G401.6 (cell line): ENCODE results near the gene ERC2.
A peak's percentile ranks its signal among the peaks of the same experiment; 100 is the strongest.

Experiments used
- FAIRE-seq: peaks from 2 replicates; lab custom pipeline; 2012; peaks lifted over from hg19 to GRCh38; lab: Jason Lieb, UNC

ERC2 gene

DNA sequence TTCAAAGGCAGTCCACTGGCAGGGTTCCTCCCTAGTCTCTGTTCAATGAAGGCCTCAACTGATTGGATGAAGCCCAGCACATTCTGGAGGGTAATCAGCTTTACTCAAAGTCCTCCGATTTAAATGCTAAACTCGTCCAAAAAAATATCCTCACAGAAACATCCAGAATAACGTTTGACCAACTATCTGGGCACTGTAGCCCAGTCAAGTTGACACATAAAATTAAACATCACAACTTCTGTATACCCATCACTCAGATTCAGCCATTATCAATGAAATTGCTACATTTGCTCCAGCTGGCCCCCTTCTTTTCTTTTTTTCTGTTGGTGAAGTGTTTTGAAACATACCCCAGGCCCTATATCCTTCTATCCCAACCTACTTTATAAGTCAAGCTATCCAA lies 916.6 kb downstream of the ERC2 start:
- no peak for FAIRE-seq

DNA sequence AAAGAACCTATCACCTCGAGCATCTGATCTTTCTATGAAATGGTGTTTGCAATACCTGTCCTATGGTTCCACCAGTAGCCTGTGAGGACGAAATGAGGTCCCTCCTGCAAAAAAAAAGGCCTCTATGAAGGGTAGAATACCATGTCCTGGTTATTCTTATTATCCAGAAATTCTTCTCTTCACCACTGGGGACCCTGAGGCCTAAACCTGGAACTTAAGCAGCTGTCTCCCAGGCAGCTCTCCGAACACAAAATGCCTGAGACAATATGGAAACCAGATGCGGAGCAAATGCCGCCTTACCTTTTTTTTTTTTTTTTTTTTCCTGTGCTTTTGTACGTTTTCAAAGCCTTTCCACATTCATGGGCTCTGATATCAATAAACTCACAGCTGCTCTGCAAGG lies 919.1 kb downstream of the ERC2 start:
- peak; percentile 36 for FAIRE-seq

DNA sequence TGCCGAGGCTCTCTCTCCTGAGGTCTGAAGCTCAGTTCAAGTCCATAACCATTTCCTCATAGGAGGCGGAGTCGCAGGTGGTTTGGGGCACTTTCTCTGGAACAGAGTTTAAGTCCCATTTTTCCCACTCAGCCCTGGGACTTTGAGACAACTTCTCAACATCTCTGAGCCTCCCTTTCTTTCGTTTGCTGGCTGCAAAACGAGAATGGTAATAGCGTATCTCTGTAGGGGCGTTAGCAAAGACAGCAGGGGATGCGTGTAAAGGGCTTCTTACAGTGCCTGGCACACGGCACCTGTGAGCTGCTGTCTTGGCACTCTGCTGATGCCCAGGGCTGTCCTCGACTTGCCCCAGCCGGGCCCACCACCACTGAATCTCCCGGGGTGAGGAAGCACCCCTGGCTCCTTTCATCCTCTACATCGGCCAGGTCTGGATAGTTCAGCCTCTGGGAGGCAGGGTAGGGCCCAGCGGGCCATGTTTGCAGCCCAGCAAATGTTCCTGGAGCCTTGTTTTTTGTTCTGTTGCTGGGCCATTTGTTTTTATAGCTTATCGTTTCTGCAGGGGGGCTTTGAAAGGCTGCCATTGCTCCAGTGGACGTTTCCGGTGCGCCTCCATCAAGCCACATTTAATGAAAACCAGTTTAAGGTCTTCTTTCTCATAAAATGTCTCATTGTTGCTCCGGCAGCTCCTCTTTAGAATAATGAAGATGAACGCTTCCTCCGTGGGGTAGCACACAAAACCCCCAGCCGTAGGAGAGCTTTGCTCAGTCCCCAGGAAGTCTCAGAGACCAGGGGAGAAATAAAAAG lies 921.2 kb downstream of the ERC2 start:
- FAIRE-seq, result no peak

DNA sequence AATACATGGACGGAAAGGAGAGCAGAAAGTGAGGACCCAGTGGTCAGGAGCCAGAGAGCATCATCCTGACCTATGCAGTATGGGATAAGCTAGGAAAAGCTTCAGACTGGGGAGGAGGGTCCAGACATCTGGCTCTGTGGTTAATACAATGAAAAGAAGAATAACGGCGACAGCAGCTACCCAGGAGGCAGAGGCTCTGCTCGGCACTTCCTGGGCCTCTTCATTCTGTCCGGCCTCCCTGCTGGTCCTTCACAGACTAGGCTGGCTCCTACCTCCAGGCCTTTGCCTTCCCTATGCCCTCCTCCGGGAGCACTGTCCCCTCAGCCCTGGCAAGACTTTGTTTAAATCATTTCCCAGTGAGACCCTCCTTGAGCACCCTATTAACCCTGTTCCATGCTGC lies 922.3 kb downstream of the ERC2 start:
- FAIRE-seq, result no peak

DNA sequence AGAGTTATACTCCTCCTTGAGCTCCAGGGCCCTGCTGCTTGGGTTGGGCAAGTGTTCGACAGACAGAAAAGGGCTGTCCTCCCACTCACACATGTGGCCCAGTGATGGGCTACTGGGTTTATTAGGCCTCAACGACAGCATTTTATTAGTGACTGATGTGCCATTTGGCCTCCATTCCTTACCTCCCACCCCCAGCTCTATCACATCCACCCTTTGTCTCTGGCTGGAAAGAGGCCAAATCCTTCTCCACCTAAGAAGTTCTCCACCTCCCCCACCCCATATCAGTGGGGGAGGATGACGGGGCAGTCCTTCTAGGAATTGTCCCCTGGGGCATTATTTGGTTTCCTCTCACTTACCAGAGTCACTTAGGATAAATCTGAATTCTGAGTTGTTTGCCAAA lies 924.0 kb downstream of the ERC2 start:
- no peak for FAIRE-seq

DNA sequence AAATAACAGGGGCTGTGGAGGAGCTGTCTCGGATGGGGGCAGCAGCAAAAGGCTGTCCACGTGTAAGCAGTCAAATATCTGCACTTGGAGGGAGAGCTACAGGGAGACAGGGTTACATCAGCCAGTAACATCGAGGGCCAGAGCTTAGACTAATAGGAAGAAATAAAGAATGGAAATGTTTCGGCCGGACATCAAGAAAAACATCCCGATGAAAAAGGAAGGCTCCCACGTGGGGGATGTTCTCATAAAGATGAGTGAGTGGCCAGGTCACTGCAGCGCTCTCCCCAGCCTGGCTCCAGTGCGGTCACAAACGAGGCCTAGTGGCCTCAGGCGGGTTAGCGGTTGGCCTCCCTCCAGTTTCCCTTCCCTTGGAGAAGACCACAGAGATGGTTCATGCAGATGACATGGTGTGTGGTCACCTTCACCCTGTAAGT lies 925.1 kb downstream of the ERC2 start:
- no peak for FAIRE-seq

DNA sequence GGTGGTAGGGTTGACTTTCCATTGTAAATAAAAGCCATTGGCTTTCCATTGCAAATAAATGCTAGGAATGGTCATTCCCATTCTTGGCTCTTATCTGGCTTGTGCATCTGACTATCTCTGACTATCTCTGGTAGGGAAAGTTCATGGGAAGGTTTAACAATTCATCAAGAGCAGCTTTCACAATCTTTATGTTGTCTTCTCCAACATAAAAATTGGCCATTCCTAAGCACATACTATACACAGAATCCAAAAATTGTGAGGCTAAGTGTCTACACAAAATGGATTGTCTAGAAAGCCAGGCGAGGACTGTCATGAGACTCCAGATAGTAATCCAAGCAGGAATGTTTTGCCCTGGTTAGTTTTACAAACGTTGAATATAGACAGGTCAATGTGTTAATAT lies 926.8 kb downstream of the ERC2 start:
- no peak for FAIRE-seq

DNA sequence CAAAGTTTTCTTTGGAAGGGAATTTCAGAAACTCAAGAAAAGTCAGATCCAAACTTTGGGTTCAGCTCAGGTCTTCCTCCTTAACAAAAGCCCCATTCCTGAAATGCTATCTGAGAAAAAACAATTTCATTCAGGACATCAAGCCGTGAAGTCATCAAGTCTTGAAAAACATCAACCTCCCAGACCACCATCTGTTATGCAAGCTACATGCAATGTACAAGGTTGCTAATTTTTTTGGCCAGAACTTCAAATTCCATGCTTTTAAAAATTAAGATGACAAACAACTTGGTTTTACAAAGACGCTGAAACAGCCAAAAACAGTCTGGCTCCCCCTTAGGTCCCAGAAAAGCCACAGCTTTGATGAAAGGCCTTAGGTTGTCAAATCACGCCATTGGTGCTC lies 927.3 kb downstream of the ERC2 start:
- FAIRE-seq, result no peak

DNA sequence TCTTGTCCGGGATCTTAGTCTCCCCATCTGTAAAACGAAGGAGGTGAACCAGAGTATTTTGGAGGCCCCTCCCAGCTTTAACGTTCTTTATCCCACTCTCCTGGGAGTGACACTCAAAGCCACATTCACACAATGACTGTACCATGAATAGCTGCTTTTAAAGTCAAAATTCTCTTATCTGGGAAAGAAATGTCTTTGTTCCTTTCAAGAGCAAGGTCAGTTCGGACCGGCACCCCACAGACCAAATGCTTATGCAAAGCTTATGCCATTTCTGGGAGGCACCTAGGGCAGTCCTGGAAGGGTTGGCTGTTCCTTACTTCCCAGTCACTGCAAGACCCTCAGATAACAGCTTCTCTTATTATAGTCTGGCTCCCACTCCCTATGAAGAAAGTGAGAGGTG lies 927.7 kb downstream of the ERC2 start:
- FAIRE-seq, result no peak

DNA sequence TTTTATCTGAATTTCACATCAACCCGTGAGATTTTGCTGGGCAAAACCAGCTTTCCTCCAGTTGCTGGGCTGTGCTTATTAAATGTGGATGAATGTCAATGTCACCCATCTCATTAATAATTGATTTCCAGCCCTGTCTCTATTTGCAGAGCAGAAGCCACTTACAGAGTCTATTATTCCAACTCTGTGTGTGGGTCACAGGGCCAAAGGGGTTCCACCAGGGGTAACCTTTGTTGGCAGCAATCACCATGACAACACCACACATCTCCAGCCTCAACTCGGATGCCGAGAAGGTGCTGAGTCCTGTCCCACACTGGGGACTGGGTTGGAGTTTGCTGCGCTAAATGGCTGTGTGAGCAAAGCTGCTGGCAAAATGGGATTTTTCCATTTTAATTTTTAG lies 930.1 kb downstream of the ERC2 start:
- FAIRE-seq, result no peak

DNA sequence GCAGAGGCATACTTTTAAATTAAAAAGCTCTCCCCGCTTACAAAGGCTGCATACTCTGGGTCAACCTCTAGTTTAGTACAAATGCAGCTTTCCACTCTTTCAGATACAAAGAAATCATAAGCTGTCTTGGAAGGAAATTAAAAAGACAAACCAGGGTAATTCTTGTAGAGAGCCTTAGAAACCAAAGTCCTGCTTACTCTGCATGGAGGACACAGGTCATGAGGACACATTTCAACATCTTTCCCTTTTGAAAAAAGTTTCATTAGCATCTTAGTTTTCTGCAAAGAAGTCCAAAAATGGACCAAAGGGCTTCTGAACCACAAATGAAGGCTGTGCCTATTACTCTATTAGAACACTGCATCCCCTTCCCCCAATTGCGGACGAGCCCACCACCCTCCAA lies 930.7 kb downstream of the ERC2 start:
- no peak for FAIRE-seq

DNA sequence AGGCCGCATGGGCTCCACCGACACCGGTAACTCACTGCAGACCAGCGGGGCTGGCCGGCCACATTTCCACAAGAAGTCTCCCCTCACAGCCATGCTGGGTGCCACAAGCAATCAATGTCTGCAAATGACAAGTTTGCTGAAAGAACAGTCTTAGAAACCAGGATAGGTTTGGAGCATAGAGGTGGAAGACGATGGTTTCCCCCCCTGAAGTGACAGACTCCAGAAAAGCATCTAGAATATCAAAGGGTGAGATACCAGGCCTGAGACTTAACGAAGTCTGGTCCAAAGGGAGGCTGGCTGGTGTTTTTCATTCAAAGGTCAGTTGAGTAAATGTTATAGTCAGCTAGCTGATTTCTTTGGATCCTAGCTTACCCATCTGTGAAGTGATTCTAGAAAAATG lies 931.1 kb downstream of the ERC2 start:
- no peak for FAIRE-seq

DNA sequence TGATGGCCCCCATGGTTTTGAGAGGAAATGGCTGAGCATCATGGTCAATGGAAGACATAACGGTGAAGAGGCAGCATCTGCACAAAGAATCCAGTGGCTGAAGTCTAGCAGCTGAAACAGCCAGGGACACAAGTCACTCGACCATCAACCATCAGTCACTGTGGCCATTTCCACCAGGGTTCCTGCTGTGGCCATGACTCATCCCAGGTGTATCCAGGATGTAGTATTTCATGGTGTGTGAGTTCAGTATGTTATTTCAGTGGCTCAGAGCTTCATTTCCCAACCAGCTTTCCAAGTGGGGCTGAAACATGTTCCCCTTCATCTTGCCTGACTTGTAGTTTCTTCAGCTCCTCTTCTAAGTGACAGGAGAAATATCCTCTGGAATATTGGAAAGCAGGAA lies 933.4 kb downstream of the ERC2 start:
- FAIRE-seq, result no peak

DNA sequence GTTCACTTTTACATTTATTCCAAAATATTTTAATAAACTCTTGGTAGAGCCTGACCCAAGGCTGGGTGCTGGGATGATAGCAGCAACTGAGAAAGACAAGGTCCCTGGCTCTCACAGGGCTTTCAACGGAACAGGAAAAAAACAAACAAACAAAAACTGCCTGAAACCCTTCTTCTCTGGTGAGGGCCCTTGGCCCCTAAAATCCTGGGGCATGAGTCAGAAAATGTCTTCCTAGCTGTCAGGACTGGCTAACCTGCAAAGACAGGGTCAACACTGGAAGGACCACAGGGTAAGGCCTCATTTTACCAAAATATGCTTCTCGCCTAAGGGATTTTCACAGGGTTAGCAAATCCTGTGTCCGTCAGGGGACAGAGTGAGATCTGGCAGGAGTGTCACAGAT lies 935.5 kb downstream of the ERC2 start:
- FAIRE-seq, result no peak

DNA sequence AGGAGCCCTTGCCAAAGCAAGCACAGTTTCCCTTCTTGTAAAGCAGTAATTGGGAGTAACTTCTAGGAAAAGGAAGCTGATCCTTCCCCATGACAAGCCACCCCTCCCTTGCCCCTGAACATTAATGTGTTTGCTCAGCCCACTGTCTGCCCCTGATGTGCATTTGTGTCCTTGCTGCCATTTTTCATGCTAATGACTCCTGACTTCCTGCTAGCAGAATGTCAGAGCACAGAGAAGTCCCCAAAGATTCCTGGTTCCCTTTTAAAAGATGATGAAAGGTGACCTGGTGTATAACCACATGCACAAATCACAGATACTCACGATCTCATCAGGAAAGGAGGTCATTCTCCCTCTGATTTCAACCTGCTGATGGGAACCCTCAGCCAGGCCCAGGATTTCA lies 936.9 kb downstream of the ERC2 start:
- FAIRE-seq, result no peak

DNA sequence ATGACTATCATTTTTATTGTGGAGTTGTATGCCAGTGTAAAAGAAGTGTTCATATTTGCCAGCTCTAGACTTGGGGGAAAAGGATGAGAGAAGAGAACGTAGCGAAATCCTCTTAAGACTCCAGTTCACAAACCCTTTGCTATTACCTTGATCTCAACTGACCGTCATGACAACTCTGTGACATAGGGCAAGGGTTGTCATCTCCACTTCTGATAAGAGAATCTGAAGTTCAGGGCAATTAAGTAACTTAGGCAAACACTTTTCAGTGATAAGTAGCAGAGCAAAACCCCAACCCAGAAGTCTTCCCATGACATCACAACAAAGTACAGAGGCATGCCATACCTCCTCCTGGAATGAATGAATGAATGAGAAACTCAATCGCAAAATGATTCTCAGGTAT lies 940.9 kb downstream of the ERC2 start:
- no peak for FAIRE-seq

DNA sequence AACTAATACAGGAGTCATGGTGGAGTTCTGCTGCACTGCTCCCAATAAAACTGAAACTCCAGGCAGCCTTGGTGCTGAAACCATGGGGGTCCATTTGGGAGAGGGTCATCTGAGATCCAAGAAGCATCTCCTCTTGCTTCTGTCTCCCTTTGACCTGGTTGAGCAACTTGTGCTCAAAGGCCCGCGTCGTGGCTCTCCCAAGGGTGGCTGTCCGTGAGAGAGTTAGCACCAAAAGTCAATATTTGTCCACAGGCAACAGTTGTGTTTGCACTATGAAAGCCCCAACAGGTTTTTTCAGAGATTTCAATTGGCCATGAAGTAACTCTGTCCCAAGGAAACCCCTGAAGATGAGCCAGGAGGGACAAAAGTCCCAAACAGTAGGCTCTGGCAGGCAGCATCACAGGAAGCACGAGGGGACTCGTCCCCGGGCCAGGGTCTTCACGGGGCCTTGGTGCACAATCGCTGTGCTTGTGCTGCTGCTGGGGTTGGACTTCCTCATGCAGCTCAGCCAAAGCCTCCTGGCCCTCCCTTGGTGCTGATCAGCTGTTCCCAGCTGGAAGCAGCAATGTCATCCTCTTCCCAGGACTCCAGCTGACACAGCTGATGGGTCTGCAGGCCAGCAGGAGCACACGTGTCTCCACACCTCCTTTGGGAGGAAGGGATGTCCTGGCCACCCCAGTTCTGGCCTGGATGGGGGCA lies 941.8 kb downstream of the ERC2 start:
- FAIRE-seq, result no peak

DNA sequence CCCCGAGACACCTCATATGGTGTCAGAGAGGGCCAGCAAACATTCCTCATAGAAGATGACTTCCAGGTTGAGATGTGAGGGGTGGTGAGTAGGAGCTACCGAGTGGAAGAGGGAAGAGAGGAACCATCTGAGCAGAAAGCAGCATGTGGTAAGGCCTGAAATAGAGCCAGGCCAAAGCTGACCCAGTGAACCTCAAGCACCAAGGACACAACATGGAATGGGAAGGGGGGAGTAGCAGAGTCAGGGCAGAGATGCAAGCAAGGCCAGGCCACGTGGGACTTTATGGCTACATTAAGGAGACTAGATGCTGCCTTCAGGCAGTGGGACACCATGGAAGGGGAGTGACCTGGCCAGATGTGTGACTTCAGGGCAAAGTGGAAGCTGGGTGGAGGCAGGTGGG lies 942.8 kb downstream of the ERC2 start:
- FAIRE-seq, result no peak

DNA sequence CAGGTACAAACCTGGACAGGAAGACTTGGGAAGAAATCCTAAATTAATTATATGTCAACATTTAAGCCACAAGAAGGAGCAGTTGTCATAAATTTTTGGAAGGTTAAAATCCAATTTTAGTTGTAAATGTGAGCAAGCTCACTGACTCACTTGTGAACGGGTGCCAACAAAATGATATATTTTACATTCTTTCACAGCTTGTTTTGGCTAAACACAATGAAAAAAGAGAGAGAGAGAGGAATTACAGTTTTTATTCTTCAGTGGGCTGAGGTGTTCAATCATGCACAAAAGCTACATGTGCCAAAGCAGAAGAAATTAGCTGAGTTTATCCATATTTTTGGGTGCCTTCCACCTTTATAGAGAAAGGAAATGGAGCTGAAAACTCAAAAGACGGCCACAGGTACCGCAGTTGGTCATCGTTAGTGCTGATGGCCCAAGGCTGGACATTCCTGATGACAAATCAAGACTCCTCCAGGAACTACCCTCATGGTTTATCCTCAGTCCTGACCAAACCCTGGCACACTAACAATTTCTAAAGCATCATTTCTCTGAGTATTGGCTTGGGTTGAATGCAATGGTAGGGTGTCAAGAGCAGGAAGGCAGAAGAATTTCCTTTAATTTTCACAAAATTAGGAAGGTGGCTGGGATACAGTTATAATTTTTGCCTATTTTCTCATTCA lies 943.6 kb downstream of the ERC2 start:
- no peak for FAIRE-seq

DNA sequence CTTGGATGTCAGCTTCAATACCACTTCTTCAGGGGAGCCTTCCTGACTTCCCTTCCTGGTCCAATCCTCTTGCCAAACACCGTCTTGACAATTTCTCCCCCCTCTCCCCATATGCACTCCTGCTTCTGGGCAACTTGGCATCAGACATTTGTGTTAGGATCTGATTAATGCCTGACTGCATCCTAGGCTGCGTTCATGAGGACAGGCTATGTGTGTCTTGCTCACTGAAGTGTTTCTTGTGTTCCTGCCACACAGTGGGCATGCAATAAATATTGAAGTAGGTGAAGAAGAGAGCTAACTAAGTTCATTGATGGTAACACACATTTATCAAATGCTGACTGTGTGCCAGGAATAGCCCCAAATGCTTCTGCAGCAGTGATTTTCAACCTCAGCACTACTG lies 944.8 kb downstream of the ERC2 start:
- FAIRE-seq, result no peak

DNA sequence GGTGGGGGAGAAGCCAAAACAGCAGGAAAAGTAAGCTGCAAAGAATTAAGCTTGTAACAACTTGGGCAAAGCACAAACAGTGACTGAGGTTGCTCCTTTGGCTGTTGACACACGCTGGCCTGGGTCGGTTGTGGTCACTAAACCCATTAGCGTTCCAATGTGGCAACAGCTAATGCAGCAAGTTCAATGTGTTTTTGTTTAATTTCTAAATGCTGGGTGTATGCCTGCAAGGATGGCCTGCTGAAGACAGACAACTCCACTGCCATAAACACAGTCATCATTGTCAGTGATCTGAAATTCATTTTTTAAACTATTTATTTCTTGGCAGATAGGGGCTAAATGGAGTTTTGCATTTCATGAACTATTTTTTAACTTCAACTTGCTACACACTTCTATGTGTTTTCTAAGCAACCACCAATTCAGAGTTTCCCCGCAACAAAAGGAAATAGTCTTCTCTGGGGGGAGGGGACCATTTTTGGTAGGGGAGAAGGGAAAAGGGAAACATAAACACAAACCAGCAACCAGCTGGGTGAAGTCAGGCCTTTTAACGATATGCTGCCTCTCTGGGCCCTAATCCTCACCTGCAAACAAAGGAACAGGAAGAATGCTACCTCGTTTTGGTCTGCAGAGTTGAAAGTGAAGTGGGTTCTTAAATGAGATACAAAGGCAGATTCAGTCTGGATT lies 946.4 kb downstream of the ERC2 start:
- FAIRE-seq, result peak; percentile 87

DNA sequence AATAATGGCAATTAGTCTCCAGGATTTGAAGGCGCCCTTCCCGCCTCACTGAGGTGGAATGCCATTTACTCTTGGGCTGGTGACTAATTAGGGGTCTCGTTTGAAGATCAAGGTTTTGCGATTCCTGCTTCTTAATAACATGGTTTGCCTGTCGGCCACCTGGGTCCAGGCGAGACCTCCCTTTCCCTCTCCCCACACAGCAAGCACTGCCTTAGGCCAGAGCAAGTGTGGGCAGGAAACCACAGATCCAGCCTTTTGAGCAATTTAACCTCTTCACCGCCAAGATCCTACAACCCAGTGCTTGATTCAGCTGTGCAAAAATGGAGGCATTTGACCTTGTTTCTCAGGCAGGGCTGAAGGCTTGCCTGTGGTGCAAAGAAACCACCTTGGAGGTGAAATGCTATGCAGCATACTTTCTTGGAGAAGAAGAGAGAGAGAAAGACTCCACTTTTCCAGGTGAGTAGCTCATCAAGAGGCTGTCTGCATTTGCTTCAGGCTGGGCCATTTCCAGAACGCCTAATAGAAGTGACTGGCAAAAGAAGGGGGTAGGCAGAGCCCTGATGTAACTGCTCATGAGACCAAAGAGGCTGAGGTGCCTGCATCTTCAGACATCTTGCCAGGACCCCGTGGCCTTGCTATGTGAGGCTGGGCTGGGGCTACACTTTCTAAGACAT lies 947.1 kb downstream of the ERC2 start:
- peak; percentile 96 for FAIRE-seq
